GM21528 (cell line): ENCODE measurements around the gene MUSTN1.

Source experiments
- ATAC-seq: cut with Tn5 transposase; IDR thresholded peaks from one replicate; pipeline ENCODE4 v1.9.1; 2021; ENCODE audit warnings: mild to moderate bottlenecking, moderate library complexity; ENCODE audit not compliant: unreplicated experiment, low FRiP score

MUSTN1 gene

DNA sequence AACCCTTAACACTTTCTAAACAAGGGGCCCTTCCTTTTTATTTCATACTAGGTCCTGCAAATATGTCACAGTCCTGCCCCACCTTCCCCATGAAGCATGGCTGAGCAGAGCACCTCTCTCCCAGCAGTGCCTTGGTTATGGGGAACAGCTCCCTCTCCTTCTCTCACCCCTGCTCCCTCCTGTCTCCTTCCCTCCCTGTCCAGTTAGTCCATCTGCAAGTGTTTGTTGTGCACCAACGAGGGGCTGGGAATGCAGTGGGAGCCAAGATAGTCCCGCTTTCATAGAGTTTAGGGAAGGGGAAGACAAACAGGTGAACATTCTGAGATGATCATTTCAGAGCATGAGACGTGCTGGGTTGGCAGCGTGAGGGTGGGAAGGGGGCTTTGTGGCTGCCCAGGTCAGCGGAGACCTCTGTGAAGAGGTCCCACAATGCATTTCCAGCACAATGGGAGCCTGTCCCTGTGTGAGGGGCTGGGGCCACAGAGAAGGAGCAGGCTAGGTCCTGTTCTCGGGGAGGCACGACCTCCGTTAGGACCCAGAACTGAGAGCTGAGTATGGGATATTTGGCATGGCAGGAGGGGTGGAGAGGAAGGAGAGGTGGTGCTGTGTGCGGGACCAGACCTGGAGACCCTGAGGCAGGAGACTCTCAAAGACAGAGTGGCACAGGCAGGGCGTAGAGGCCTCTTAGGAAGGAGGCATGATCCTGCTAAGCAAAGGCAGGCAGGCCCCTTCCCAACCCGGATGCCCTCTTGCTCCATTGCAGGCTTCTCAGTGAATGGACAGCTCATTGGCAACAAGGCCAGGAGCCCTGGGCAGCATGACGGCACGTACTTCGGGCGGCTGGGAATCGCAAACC, 45.7 kb downstream of the MUSTN1 start:
- no peak for ATAC-seq

DNA sequence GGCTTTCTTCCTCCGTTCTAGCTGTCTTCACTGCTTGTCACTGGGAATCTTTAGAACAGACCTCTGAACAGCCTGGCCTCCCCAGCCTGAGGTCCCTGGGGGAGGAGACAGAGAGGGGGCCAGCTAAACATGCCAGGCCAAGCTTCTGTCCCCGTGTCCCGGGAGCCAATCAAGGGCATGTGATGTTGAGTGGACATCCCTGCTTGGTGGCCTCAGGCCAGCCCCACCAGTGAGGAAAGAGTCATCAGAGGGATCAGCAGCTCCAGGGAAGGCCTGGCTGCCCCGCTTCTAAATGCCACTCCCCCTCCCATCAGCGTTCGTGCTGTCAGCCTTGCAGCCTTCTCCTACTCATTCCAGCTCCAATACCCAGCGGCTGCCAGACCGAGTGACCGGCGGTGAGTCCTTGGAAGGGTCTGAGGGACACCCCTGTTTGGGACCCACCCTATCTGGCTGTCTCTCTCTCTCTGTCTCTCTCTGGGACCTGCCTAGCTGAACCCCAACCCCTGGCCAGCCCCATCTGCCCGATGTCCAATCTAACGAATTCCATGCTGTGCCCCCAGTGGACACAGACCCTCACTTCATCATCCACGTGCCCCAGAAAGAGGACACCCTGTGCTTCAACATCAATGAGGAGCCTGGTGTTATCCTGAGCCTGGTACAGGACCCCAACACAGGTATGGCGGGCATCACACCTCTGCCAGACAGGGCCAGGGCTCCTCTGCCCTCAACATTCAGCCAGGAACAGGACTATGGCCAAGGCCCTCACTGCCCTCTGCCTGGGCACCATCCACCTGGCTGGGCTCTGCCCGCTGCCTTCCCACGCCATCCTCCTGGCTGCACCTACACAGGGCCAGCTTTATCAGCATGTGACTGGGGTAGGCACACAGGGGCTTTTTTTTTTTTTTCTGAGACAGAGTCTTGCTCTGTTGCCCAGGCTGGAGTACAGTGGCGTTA, 46.9 kb downstream of the MUSTN1 start:
- ATAC-seq = no peak

- ATAC-seq = no peak
Observed at GRCh38 chr3:52787246-52787645, 47.6 kb downstream of the MUSTN1 start.

GRCh38 chr3:52786330-52787215, 48.2 kb downstream of the MUSTN1 start:
- no peak for ATAC-seq

GRCh38 chr3:52784931-52785590, 49.8 kb downstream of the MUSTN1 start:
- no peak for ATAC-seq

DNA sequence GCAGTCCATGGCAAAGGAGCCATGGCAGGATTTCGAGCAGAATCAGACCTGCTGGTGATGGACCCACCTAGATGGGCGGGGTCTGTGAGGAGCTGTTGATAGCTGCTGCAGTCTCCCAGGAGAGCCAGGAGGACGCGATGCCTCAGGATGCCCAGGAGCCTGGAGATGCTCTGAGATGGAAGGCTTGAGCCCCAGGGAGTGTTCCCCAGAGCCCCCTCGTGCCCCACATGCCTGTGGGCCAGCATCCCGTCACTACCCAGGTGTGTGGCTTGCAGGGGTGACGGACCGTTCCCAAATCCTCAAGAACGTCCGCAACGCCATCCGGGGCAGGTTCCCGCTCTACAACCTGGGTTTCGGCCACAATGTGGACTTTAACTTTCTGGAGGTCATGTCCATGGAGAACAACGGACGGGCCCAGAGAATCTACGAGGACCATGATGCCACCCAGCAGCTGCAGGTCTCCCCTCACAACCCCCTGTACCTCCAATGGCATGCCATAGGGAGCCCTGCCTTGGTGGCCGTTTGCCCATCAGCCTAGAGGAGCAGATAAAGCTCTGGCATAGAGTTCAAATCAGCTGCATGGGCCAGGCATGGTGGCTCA, 50.7 kb downstream of the MUSTN1 start:
- no peak for ATAC-seq

DNA sequence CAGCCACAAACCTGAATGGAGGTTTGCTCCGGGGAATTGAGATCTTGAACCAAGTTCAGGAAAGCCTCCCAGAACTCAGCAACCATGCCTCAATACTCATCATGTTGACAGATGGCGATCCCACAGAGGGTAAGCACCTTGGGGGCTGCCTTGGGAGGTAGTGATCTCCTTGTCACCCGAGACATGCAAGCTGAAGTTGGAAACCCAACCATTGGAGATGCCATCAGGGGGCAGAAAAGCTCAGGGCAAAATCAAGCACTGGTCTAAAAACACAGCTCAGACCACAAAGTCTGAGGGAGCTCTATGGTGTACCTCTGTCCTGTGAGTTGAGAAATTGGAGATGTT, 51.6 kb downstream of the MUSTN1 start:
- no peak for ATAC-seq
